Gastrocnemius medialis (tissue), 4 donors: ENCODE data around the gene HK1. TPM values are rescaled to one million over a fixed set of nuclear protein-coding genes. Genes with fewer than 3 reads are reported as not detected.
A peak's percentile ranks its signal among the peaks of the same experiment; 100 is the strongest.
"Not testable (repeated sequence)": the region's sequence is repeated elsewhere in the genome, so short reads cannot be mapped to it uniquely, and the experiment has no call there.

Source experiments
- ATAC-seq, 2 donors: fragments of 150-250 bp; one replicate each; pipeline ENCODE4 v1.9.1; 2016
- DNase-seq, 2 donors: peaks; one replicate each; pipeline ENCODE4 v3.0.0-alpha.2; 2019
- H3K27ac ChIP-seq, 4 donors: fragments of 200-600 bp; sonication (generic); 1 replicate in 1 of 4; 2 replicates in 3 of 4; pipeline ENCODE4 v1.5.1; 2016 to 2018; ENCODE audit warnings: mild to moderate bottlenecking in 2 of 4, moderate library complexity in 1 of 4
- H3K27me3 ChIP-seq, 3 donors: fragments of 200-600 bp; sonication (generic) in 2 of 3; 1 replicate in 1 of 3; 2 replicates in 2 of 3; pipeline versions ENCODE4 v1.5.1 to v1.6.0; 2016 to 2019; ENCODE audit warnings: mild to moderate bottlenecking in 1 of 3, moderate library complexity in 1 of 3
- H3K36me3 ChIP-seq, 2 donors: fragments of 200-600 bp; sonication (generic) in 1 of 2; one replicate each; pipeline ENCODE4 v1.5.1; 2017 to 2018
- H3K4me1 ChIP-seq, 2 donors: fragments of 200-600 bp; sonication (generic) in 1 of 2; one replicate each; pipeline ENCODE4 v1.5.1; 2016 to 2017; ENCODE audit warnings: mild to moderate bottlenecking in 2 of 2
- H3K4me3 ChIP-seq, 4 donors: fragments of 200-600 bp; sonication (generic) in 3 of 4; 1 replicate in 1 of 4; 2 replicates in 3 of 4; pipeline ENCODE4 v1.5.1; 2016 to 2019; ENCODE audit warnings: mild to moderate bottlenecking in 2 of 4
- H3K9me3 ChIP-seq, 3 donors: fragments of 200-600 bp; sonication (generic) in 2 of 3; 1 replicate in 1 of 3; 2 replicates in 2 of 3; pipeline ENCODE4 v1.5.1; 2016 to 2019
- CTCF ChIP-seq, 5 experiments: fragments of 450-650 bp in 3 of 5; fragments of 200-600 bp in 2 of 5; sonication (generic) in 2 of 5; IDR thresholded peaks in 4 of 5; conservative IDR thresholded peaks in 1 of 5; 1 replicate in 4 of 5; 2 replicates in 1 of 5; pipeline ENCODE4 v1.5.1; 2016 to 2019; ENCODE audit warnings: antibody characterized with exemption in 5 of 5, mild to moderate bottlenecking in 3 of 5, moderate library complexity in 3 of 5
- POLR2A ChIP-seq, 2 donors: fragments of 450-650 bp; IDR thresholded peaks; one replicate each; pipeline ENCODE4 v1.6.1; 2017; ENCODE audit warnings: antibody characterized with exemption in 2 of 2, mild to moderate bottlenecking in 2 of 2, moderate library complexity in 2 of 2
- in situ Hi-C, 4 donors: fragments of 200-750 bp; cut with MboI; loops; one replicate each; pipeline versions ENCODE4 v1.15.0 to v1.8.0; 2017; ENCODE audit warnings: low sequenced_read_pairs in 4 of 4
- intact Hi-C: fragments of 100-400 bp; cut with DNase I; formaldehyde crosslinking; loops from one replicate; pipeline ENCODE4 v1.15.1; 2023; ENCODE audit warnings: low total_unique reads
- total RNA-seq, 4 donors: library from RNA; depleted of rRNA; stranded (reverse); fragments of >200 nt; gene quantifications; one replicate each; pipeline versions ENCODE4 v1.1.0 to v1.2.3, GENCODE V29; 2016

The HK1 gene
- total RNA-seq, 4 donors from 2014 or later: 168 to 331 (median 246) TPM

- in situ Hi-C loops: loop anchor here in 1 of 4 donors (25.0 kb wide), 1 partner anchor 191 kb away; the partner anchor contains the start of gene FAM241B
Measured at GRCh38 chr10:69446650-69447151, 168.4 kb downstream of the HK1 start.

GRCh38 chr10:69449841-69450240 lies 171.5 kb downstream of the HK1 start:
- Histone ChIP-seq H3K4me1 (peaks cover 47 to 49% of the 10 kb centered on the region in 2 donors), H3K27ac (peak overlapping the region; percentile 87 to 95 (median 90)), H3K9me3 (no peaks in the 10 kb centered on the region), H3K27me3 (no peaks in the 10 kb centered on the region), H3K36me3 (no peaks in the 10 kb centered on the region), H3K4me3 (no peak overlapping the region)
- TF ChIP-seq POLR2A (IDR thresholded peaks at IDR 0.05) (no peak), CTCF (IDR thresholded peaks at IDR 0.05 in 4 of 5, conservative IDR thresholded peaks at IDR 0.05 in 1 of 5) (peak; percentile 50 to 81 (median 74))
- ATAC-seq (peak; percentile 45 to 68), DNase-seq (peak; percentile 46 to 67)
- intact Hi-C loops (loop anchor here (2.0 kb wide), 2 partner anchors 23 to 47 kb away; no protein-coding TSS in a partner anchor), in situ Hi-C loops (loop anchor here in 1 of 4 donors (25.0 kb wide), 1 partner anchor 187 kb away; the partner anchor contains the start of gene FAM241B)

More at GRCh38 chr10:69446650-69447151, 168.4 kb downstream of the HK1 start:
- no peak for TF ChIP-seq POLR2A (IDR thresholded peaks at IDR 0.05)
- no peak for TF ChIP-seq CTCF (IDR thresholded peaks at IDR 0.05 in 4 of 5, conservative IDR thresholded peaks at IDR 0.05 in 1 of 5)
- DNase-seq (no peak), ATAC-seq (no peak)
- Histone ChIP-seq H3K27ac (peak overlapping the region in 2 of 4 donors; percentile 29), H3K36me3 (no peaks in the 10 kb centered on the region), H3K9me3 (no peaks in the 10 kb centered on the region), H3K4me1 (peaks cover 16 to 17% of the 10 kb centered on the region in 2 donors), H3K27me3 (no peaks in the 10 kb centered on the region), H3K4me3 (no peak overlapping the region)
- intact Hi-C loops: no loop called here

- DNase-seq, H3K36me3 ChIP-seq, H3K4me3 ChIP-seq, H3K9me3 ChIP-seq, H3K27me3 ChIP-seq, ATAC-seq, in situ Hi-C loops: not testable (repeated sequence)
- peak overlapping the region; percentile 87 to 95 (median 90) for H3K27ac ChIP-seq
- intact Hi-C loops: loop anchor here (2.0 kb wide), 2 partner anchors 24 to 46 kb away; no protein-coding TSS in a partner anchor
- H3K4me1 ChIP-seq: peaks cover 49 to 51% of the 10 kb centered on the region in 2 donors
Measured at GRCh38 chr10:69450395-69450794, 172.1 kb downstream of the HK1 start.

- Histone ChIP-seq H3K4me1 (peaks cover 49 to 59% of the 10 kb centered on the region in 2 donors), H3K9me3 (no peaks in the 10 kb centered on the region), H3K27ac (peak within 1 kb of the TSS; percentile 87 to 95 (median 90)), H3K27me3 (no peaks in the 10 kb centered on the region), H3K4me3 (peak within 1 kb of the TSS; percentile 83 to 95 (median 93)), H3K36me3 (no peaks in the 10 kb centered on the region)
- ATAC-seq (peak; percentile 77 to 82), DNase-seq (peak; percentile 86 to 89)
- TF ChIP-seq CTCF (IDR thresholded peaks at IDR 0.05 in 4 of 5, conservative IDR thresholded peaks at IDR 0.05 in 1 of 5) (no peak), POLR2A (IDR thresholded peaks at IDR 0.05) (peak; percentile 94)
- in situ Hi-C loops: no loop called here
- intact Hi-C loops: loop anchor here (2.0 kb wide), 2 partner anchors 24 to 46 kb away; no protein-coding TSS in a partner anchor
Measured at GRCh38 chr10:69451209-69451783, 173.0 kb downstream of the HK1 start, which contains the start of gene TSPAN15. TSPAN15 (plus strand) TSS chr10:69451465; CDS start chr10:69451595, 130 bp downstream.

Other genes with a start within 250 kb of the HK1 start
- 10 to 100 TPM; 27.1 to 73.1 (median 37.8) TPM for gene SRGN, start 190.4 kb upstream of the HK1 start, total RNA-seq
- gene VPS26A, start 154.3 kb upstream of the HK1 start, total RNA-seq: 10 to 100 TPM; 21.0 to 31.1 (median 25.4) TPM
- 10 to 100 TPM; 29.7 to 38.8 (median 32.2) TPM for gene SUPV3L1, start 98.3 kb upstream of the HK1 start, total RNA-seq
- gene HKDC1, start 58.2 kb upstream of the HK1 start, total RNA-seq: under 1 TPM in 1 of 4 donors, not detected in 3; 0.18 TPM
- under 1 TPM in 2 of 4 donors, not detected in 2; 0.36 to 0.49 TPM for gene TACR2, start 138.4 kb downstream of the HK1 start, total RNA-seq
- gene TSPAN15, start 173.0 kb downstream of the HK1 start, total RNA-seq: 10 to 100 TPM in 2 of 4 donors, 1 to 10 TPM in 2; 7.9 to 21.0 (median 11.8) TPM